GM18858 (cell line): Measurements from ENCODE around the gene ATP10B.
A peak's percentile ranks its signal among the peaks of the same experiment; 100 is the strongest.

Source experiments
- ATAC-seq: cut with Tn5 transposase; IDR thresholded peaks from one replicate; pipeline ENCODE4 v1.9.1; 2021; ENCODE audit not compliant: unreplicated experiment

ATP10B gene

GRCh38 chr5:160638161-160638742 lies 213.8 kb downstream of the ATP10B start:
- ATAC-seq = no peak

- no peak for ATAC-seq
Measured at GRCh38 chr5:160637357-160638090, 214.5 kb downstream of the ATP10B start.

- no peak for ATAC-seq
Measured at GRCh38 chr5:160635663-160636062, 216.3 kb downstream of the ATP10B start.

GRCh38 chr5:160635046-160635445 lies 217.0 kb downstream of the ATP10B start:
- no peak for ATAC-seq

GRCh38 chr5:160629003-160629402 lies 223.0 kb downstream of the ATP10B start:
- no peak for ATAC-seq

- ATAC-seq = no peak
Measured at GRCh38 chr5:160628619-160628968, 223.4 kb downstream of the ATP10B start.

- no peak for ATAC-seq
Measured at GRCh38 chr5:160627921-160628618, 223.9 kb downstream of the ATP10B start.

- ATAC-seq = no peak
Measured at GRCh38 chr5:160626322-160626721, 225.7 kb downstream of the ATP10B start.

GRCh38 chr5:160621526-160621925 lies 230.5 kb downstream of the ATP10B start:
- no peak for ATAC-seq

GRCh38 chr5:160620401-160620800 lies 231.6 kb downstream of the ATP10B start:
- ATAC-seq = no peak

- ATAC-seq = no peak
Measured at GRCh38 chr5:160619381-160619780, 232.6 kb downstream of the ATP10B start.

GRCh38 chr5:160618286-160618685 lies 233.7 kb downstream of the ATP10B start:
- no peak for ATAC-seq

GRCh38 chr5:160616712-160617497 lies 235.1 kb downstream of the ATP10B start:
- no peak for ATAC-seq

- ATAC-seq = no peak
Measured at GRCh38 chr5:160614136-160614535, 237.9 kb downstream of the ATP10B start.

- ATAC-seq = peak; percentile 51
Measured at GRCh38 chr5:160605266-160605665, 246.7 kb downstream of the ATP10B start.

- no peak for ATAC-seq
Measured at GRCh38 chr5:160604484-160604883, 247.5 kb downstream of the ATP10B start.

- no peak for ATAC-seq
Measured at GRCh38 chr5:160602744-160603143, 249.3 kb downstream of the ATP10B start.

- no peak for ATAC-seq
Measured at GRCh38 chr5:160601046-160601445, 251.0 kb downstream of the ATP10B start.

- ATAC-seq = no peak
Measured at GRCh38 chr5:160573318-160573717, 278.7 kb downstream of the ATP10B start.

- no peak for ATAC-seq
Measured at GRCh38 chr5:160567031-160567705, 284.8 kb downstream of the ATP10B start.

GRCh38 chr5:160565376-160565775 lies 286.6 kb downstream of the ATP10B start:
- ATAC-seq = no peak
